CD4-positive, alpha-beta T cell treated with Interleukin-2 at 100 ng/mL for 4 hours (primary cell): Measurements from ENCODE around the gene CCNY.
"Not testable (repeated sequence)": the region's sequence is repeated elsewhere in the genome, so short reads cannot be mapped to it uniquely, and the experiment has no call there.

ENCODE experiments used
- DNase-seq: peaks from one replicate; pipeline ENCODE4 v3.0.0-alpha.2; 2020; ENCODE audit warnings: low spot score

The CCNY gene

GRCh38 chr10:35354257-35354656 lies 17.9 kb downstream of the CCNY start:
- DNase-seq = not testable (repeated sequence)

DNA sequence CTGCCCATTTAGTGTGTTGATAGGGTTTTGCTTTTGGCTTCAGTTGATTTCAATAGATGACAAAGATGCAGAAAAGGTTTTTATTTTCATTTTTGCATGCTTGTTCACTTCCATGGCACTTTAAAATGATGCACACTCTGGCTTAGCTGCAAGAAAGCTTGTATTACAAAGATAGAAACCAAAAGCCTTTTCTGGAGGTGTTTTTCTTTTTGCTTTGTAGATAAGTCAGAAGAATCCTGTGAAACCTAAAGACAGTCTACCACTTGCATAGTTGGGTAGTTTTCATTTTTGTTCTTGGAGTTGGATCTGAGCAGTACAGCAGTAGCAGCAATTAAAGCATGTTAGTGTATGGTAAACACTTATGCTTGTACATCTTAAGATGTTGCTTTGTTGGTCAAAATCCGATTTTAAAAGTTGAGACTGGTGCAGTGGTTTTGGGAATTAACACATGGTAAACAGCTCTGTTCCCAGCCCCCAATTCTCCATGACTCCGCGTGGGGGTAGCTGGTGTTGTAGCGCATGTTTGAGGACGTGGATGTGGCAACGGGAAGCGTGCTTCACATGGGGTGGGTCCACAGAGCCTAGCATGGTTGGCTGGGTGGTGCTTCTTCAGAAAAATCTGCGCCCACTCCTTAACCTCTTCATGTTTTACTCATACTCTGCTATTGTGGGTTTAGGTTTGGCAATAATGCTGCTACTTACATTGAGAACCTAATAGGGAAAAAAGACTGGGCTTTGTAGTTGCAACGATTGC lies 19.8 kb downstream of the CCNY start:
- no peak for DNase-seq

GRCh38 chr10:35356725-35357092 lies 20.4 kb downstream of the CCNY start:
- DNase-seq = no peak

DNA sequence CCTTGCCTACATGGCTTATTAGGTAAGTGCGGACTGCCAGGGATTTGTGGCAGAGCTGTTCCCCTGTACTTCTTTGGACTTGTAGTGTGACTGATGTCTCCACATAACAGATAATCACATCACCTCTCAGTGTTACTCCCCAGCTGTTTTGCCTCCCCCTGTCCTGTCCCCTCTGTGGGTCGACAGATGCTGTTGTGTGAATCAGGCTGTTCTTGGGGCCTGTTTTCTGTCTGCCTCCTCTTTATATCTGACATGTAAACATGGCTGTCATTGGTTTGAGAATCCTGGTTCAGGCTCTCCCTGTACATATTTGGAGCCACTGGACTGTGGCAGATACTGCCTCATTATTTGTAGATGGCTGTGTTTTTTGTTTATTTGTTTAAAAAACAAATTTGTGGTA lies 22.7 kb downstream of the CCNY start:
- DNase-seq = no peak

DNA sequence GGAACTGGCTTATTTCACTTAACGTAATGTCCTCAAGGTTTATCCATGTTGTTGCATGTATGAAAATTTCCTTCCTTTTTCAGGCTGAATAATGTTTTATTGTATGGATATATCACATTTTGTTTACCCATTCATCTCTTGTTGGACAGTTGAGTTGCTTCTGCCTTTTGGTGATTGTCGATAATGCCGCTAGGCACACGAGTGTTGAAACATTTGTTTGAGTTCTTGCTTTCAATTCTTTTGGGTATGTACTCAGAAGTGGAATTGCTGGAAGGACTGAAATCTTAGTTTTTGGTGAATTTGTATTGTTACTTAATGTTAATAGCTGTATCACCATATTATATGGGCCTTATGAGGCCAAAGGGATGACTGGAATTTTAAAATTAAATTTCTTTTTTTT lies 23.6 kb downstream of the CCNY start:
- DNase-seq = no peak

- DNase-seq = no peak
Measured at GRCh38 chr10:35362701-35363350, 26.5 kb downstream of the CCNY start.

GRCh38 chr10:35363587-35363986 lies 27.3 kb downstream of the CCNY start:
- no peak for DNase-seq

DNA sequence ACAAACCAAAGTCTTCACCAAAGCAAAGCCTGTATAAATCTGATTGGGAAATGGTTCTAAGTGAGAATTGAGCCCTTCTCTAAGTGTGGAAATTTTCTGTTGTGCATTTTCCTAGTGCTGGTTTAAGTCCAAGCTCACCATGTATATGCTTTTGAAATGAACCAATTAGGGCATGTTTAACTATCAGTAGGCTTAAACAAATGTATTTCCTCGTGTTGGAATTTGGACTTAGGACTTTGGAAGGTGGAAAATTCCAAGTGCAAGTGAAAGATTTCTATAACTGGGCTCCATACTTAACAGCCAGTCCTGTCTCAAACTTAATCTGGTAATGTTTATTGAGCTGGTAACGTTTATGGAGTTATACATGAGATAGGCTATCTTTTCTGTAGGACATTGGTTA lies 28.5 kb downstream of the CCNY start:
- no peak for DNase-seq

DNA sequence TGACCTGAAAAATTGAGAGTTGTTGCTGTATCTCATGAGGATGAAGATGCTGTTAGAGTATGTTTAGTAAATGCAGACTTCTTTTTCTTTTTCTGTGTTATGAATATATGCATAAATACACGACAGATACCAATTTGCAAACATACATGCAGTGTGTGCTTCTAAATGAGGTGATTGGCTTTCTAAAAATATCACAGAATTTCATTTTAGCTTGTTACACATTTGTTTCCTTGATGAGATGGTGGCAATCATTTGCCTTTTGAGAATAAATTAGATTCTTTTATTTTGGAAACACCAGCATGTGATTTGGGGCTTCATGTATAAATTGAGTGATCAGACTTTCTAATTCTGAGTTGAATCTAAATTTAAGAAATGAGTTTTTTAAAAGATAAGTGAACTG lies 29.7 kb downstream of the CCNY start:
- DNase-seq = no peak

DNA sequence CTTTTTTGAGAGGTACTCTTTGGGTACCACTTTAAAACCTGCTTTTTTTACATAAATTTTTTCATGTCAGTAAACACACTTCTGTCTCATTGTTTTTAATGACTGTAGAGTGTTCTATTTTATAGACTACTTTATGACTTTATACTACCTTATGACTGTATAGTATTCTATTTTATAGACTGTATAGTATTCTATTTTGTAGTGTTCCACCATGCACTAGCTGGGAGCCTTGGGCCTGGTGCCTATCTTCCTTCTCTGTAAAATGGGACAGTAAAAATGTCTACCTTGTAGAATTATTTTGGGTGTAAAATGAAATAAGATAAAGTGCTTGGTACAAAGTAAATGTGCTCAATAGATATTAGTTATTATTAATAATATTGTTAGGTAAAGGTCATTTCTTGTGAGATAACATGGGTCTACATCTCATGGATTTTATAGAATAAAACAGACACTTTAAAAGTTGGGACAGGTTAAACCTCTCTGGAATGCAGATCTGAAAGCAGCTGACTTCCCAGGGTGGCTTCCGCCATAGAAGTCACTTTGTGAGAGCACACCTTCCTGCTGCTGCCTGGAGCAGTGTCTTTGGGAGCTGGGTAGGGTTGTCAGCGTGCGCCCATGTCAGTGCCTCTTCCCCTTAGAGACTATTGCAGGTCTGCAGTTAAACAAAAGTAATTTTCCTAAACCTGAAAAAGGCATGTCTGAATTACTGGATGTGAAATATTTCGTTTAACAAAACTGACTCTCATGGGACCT lies 31.0 kb downstream of the CCNY start:
- DNase-seq = no peak

GRCh38 chr10:35367982-35368381 lies 31.7 kb downstream of the CCNY start:
- no peak for DNase-seq

DNA sequence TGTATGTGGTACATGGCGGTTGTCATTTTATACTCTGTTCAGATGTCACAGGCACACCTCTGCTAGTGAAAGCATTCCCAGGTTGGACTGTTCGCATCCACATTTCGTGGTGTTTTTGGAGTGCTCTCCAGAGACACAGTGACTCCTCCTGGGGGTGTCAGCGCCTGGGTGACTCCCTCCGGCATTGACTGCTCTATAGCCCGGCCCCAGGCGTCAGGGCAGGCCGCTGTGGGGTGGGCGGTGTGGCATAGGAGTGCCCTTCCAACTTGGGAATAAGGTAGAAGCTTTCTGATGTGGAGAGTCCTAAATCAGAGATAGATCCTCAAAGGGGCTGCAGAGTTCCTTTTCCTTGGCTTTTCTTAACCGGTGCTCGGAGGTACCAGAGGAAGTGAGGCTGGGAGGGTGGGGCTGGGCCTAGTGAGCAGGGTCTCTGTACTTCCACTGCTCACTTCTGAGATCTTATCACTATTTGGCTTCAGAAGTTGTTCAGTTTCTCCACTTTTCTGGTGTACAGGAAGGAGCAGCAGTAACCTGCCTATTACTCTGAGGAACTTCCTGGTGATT lies 32.3 kb downstream of the CCNY start:
- DNase-seq = no peak

- DNase-seq = no peak
Measured at GRCh38 chr10:35369049-35369611, 32.8 kb downstream of the CCNY start.

DNA sequence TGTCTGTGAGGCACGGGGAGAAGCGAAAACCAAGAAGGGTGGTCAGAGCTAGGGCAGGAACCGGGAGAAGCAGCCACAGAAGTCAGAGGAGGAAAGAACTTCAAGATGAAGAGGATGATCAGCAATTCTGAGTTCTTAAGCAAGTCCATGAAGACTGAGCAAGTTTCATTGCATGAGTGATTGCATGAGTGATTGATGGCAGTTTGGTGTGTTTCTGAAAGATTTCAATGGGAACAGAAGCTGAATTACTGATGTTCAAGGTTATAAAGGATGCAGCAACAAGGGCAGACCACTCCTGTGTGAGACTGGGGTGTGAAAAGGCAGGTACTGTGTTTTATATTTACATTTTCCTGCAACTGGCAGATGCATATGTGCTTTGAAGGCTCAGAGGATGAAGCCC lies 35.4 kb downstream of the CCNY start:
- no peak for DNase-seq

- no peak for DNase-seq
Measured at GRCh38 chr10:35372329-35372728, 36.0 kb downstream of the CCNY start.

DNA sequence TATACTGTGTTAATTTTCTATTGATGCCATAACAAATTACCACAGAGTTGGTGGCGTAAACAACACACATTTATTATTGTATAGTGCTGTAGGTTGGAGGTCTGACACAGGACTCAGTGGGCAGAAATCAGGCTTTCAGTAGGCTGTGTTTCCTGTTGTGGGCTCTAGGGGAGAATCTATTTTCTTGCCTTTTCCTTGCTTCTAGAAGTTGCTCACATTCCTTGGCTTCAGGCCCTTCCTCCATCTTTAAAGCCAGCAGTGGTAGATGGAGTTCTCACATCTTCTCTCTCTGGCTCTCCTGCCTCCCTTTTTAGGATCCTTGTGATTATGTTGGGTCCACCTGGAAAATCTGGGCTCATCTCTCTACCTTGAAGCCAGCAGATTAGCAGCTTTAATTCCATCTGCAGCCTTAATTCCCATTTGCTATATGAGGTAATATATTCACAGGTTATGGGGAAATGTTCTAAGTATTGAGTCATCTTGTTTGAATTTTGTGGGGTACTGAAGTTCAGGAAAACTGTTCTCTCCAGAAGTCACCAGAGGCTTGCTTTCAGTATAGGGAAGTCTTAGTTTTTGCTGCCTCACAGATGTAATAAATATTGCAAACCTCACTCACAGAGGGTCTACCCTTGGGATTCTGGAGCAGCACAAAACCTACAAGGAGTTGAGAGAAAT lies 38.9 kb downstream of the CCNY start:
- DNase-seq = no peak

DNA sequence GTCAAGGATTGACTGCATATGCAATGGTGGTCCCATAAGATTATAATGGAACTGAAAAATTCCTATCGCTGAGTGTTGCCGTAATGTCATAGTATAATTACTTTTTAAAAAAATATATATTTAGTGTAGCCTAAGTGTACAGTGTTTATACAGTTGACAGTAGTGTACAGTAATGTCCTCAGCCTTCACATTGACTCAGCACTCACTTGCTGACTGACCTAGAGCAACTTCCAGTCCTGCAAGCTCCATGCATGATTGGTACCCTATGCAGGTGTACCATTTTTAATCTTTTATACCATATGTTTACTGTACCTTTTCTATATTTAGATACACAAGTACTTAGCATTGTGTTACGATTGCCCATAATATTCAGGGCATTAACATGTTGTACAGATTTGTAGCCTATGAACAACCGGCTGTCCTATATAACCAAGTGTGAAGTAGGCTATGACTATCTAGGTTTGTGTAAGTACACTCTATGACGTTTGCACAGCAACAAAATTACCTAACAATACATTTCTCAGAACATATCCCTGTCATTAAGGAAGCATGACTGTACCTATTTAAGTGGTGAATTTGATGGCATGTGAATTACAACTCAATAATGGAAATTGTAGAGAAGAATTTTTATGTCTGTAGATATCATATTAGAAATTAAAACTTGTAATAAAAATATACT lies 40.9 kb downstream of the CCNY start:
- no peak for DNase-seq

DNA sequence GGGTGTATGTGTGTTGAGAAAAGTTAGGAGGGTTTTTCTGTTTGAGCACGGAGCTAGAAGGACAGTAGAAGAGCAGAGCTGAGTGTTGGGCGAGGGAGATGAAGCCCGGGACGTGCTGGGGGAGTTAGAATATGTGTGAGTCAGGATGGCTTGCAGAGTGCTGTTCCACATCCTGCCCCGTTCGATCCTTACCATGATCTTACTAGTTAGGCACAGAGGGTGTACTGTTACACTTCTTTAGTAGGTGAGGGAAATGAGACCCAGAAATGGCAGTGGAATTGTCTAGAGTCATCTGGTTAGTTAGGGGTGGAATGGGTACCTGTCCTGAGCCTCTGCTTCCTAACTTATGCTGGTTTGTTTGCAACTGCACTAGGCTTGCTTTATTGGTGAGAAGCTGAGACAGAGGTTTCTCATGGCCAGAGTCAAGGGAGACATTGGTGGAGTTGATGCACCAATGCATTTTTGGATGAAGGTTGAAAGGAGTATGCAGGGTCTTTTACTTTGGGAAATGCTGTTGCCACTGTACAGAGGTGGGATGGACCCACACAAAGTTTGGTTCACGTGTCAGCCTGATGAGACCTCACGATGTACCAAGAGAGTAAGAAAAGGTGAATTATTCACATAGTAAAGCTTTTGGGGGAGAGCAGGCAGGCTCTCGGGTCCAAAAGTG lies 42.4 kb downstream of the CCNY start:
- no peak for DNase-seq

DNA sequence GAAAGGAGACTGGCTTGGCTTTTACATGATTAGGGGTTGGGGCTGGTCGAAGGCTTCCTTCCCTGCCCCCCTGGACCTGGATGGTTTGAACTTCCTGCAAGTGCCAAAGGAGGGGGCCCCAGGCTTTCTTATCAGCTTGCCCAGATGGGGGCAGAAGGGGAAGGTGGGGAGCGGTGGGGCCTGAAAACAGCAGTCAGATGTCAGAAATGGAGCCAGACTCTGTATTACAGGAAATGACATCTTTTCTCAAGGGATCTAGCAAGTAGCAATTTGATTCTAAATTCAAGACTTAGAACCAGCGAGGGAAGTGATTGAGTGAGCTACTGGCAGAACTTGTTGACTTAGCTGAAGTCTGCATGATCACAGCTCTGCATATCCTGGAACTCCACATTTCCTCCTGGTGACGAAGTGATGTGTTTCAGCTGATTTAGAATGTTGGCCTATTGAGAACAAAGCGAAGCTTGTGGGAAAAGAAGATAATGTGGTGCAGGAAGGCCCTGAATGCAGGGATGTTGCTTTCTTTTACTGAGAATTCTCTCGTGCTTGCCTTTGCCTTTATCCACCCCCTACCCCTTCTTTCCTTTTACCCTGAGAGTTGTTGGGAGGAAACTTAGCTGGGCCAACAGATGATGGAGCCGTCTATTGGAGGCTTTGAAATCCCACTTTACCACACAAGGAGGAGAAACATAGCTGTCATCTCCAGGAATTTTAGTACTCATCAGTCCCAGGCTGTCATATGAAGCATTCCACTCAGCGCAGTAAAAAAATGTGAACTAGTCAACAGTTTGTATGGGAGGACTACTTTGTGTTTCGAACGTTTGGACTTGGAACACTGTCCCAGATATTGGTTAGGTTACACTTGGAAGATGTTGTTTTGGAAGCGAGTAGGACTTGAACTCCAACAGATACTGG lies 43.2 kb downstream of the CCNY start:
- DNase-seq = no peak

DNA sequence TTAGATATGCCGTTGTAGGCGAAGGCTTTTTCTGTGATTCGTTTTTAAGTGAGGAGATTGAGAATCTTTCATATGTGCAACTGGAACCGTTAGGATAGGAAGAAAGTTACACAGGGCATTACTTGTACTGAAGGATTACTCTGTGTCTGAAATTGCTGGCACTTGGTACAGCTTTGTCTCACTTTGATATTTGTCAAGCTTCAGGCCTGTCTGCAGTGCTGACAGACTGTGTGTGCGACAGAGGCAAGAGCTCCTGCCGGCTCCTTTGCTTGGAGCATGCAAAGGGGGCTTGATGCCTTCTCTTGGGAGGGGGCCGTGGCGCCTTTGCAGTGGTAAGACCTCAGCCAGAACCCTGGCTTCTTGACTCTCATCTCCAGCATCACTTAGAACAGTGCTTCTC lies 45.8 kb downstream of the CCNY start:
- DNase-seq = no peak
